Stimulated activated CD8-positive, alpha-beta memory T cell treated with anti-CD3 and anti-CD28 coated beads, Interleukin-4, amount 100 ng/mL, for 1 hour (primary cell): ENCODE data around the gene RAB7B.

Source experiments
- DNase-seq, 2 donors: peaks; one replicate each; pipeline ENCODE4 v3.0.0-alpha.2; 2020; ENCODE audit warnings: low read depth in 2 of 2, low spot score in 1 of 2

RAB7B gene

GRCh38 chr1:205929496-205930194 is 73.5 kb downstream of the RAB7B start:
- DNase-seq: no peak

DNA sequence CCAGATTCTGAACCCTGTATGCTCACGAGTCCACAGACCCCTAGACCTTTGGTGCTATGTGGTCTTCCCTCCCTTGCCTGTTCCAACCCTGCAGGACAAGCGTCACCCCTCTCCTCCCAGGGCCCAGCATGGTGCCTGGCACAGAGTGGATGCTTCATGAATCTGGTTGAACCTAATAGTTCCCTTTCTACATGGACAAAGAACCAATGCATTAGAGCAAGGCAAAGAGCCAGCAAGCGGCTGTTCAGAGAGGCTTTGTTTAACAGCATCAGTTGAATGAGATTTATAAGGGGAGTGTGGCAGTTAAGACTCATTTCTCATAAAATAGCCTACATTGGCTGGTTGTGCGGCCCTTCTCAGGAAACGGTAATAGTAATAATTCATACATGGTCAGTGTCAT is 74.9 kb downstream of the RAB7B start:
- no peak for DNase-seq

- no peak for DNase-seq
Observed at GRCh38 chr1:205927676-205928075, 75.5 kb downstream of the RAB7B start.

- no peak for DNase-seq
Observed at GRCh38 chr1:205927247-205927646, 75.9 kb downstream of the RAB7B start.
